HG03565 (cell line): ENCODE data around the gene MTMR3.
"Not testable (repeated sequence)": the region's sequence is repeated elsewhere in the genome, so short reads cannot be mapped to it uniquely, and the experiment has no call there.

Experiments used
- ATAC-seq: cut with Tn5 transposase; IDR thresholded peaks from one replicate; pipeline ENCODE4 v1.9.1; 2021; ENCODE audit warnings: mild to moderate bottlenecking, moderate library complexity; ENCODE audit not compliant: unreplicated experiment

MTMR3 gene

DNA sequence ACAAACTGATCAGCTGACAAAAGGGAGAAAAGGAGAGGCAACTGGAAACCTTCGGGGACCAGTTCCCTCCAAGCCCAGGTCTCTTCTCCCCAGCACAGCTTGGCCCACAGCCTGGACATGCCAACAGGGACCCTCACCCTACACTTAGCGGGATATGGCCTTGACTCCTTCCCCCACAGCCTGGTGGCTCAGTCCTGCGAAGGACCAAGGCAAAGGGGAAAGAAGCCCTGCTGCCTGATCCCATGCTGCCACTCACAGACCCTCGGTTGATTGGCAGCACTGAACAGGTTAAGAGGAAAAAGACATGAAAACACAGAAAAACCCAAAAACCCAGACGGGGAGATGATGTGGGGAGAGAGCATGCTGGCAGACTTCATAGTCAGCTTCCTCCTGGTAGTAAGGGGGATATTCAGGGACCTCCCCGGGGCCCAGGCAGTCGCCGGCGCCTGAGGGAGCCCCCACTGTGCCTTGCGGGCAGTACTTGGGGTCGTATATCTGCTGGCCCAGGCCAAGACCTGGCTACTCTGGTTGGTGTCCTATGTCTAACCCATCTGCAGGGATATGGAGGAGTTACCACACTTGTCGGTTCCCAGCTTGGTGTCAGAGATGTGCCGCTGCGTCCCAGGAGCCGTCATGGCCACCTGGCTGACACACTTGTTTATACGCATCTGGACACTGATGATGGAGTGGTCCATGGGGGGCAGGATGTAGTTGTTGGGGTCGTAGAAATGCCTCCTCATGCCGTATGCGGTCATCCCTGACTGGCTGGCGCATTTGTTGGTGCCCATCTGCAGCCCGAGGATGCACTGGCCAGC lies 163.1 kb downstream of the MTMR3 start:
- ATAC-seq = no peak

DNA sequence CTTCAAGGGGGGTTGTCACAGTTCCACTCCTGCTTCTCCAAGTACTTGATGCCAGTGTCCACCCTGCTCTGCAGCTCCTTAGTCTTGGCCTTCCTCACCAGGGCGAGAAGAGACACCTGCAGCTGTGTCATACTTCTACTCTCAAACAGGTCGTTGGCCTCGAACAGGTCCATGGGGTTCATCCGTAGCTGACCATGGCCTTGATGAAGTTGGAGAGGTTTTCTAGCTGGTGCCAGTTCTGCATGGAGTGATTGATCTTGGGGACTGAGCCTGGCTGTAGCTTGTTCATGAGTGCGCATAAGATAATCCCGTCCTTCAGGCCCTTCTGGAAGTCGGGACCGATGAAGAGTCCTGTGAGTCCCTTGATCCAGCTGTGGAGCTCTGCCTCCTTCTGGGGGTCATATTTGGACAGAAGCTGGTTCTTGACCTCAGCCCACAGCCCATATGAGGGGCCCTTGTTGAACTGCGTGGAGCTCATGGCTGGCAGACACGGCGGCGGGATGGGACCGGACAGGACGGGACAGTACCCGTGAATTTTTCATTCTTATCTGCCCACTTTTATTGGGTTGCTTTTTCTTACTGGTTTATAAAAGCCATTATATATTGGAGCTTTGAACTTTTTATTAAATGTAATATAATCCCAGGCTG lies 163.9 kb downstream of the MTMR3 start:
- no peak for ATAC-seq

DNA sequence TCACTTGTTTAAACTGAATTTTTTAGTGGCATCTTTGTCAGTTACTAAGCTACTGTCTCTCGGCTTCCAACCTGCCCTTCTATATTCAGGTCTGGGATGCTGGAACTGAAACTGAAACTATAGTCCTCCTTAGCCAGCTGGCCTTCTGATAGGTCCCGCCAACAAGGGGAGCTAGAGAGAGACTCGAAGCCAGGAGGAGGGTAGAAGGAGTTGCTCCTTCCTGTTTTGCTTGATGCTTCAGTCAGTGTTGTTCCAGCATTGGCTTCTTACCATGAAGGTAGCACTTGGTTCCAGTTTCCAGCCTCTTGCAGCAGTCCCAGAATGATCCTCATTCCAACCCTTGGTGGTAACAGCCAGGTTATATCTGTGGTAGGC lies 164.4 kb downstream of the MTMR3 start:
- no peak for ATAC-seq

DNA sequence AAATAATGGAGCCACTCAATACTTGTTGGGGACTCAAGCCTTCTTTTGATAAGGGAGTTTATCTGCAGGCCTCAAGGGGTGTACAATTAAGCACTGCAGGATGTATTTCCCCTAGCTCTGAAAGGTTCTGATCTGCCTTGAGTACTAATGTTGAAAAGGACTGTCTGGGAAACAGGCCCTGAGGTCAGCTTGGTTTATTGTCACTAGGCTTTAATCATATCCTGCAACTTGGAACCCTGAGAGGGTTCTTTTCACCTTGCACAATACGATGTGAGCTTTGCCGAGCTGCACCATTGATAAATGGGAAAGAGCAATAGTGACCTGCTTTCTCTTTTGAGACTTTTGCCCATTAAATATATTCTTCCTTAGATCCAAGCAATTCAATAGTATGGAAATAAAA lies 165.7 kb downstream of the MTMR3 start:
- ATAC-seq = no peak

DNA sequence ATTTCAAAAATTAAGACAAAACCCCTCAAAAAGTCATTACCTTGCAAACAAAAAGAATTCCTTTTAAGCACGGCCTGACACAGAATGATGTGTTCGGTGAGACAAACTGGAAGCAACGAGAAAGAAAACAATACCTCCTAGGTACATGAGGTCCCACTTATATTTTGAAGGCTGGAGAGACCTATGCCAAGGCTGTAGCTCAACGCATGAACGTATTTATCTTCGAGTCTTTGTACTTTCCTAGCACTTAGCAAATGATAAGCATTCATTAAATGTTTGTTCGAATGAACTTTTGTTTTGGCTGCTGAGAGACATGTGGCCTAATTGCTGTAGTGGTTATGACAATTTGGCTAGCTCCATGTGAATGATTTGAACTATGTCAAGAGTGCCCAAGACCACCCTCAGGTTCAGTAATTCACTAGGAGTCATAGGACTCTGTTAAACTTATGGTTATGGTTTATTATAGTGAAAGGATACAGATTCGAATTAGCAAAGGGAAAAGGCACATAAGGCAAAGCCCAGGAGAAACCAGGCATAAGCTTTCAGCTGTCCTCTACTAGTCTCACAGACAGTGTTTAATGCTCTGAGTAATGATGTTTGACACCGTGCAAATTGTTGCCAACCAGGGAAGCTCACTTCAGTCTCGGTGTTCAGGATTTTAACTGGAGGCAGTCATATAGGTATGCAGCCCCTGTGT lies 171.2 kb downstream of the MTMR3 start:
- ATAC-seq = no peak

DNA sequence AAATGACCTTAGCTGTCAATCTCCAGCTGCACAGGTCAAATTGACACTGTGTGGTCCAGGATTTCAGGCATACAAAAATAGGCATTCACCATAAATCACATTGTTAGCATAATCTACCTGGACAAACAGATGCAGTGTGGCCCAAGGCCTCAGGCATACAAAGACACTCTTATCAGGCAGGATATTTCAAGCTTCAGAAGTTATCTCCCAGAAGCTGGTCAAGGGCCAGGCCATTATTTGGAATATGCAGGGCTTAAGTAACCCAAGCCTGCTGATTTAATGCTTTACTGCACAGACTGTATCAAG lies 171.7 kb downstream of the MTMR3 start:
- ATAC-seq = no peak

DNA sequence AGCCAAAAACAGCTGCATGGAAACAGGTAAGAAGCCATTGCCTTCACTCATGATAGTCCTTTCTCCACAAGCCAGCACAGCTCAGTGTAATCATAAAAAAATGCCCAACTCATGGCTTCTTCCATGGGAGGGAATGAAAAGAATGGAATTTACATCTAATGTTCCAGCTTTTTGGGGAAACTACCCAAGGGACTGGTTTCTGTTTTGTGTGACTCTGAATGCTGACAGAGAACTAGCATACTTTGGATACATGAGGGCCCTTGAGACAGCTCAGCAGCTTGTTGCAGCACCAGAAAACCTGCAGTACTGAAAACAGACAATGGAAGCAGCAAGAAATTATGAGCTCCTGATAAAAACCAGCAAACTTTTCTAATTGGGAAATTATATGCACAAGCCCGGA lies 173.0 kb downstream of the MTMR3 start:
- ATAC-seq = no peak

DNA sequence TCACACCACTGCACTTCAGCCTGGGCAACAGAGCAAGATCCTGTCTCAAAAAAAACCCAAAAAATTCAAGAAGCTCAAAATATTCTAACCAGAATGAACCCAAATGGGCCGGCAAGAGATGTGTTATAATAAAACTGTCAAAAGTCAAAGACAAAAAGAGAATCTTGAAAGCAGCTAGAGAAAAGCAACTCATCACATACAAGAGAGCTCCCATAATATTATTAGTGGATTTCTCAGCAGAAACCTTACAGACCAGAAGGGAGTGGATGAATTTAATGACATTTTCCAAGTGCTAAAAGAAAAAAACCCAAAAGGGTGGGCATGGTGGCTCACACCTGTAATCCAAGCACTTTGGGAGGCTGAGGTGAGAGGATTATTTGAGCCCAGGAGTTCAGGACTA lies 174.4 kb downstream of the MTMR3 start:
- ATAC-seq = no peak

DNA sequence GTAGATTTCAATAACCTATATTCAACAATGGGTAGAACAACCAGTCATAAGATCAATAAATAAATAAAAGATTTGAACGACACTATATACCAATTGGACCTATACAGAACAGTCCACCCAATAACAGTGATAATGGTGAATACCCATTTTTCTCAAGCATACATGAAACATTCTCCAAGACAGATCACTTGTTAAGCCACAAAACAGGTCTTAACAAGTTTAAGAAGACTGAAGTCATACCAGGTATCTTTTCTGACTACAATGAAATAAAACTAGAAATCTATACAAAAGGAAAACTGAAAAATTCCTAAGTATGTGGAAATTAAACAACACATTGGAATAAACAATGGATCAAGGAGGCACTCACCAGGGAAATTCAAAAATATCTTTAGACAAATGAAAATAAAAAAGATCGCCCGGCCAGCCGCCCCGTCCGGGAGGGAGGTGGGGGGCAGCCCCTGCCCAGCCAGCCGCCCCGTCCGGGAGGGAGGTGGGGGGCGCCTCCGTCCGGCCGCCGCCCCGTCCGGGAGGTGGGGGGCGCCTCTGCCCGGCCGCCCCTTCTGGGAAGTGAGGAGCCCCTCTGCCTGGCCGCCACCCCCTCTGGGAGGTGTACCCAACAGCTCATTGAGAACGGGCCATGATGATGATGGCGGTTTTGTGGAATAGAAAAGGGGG lies 176.5 kb downstream of the MTMR3 start:
- ATAC-seq = not testable (repeated sequence)

DNA sequence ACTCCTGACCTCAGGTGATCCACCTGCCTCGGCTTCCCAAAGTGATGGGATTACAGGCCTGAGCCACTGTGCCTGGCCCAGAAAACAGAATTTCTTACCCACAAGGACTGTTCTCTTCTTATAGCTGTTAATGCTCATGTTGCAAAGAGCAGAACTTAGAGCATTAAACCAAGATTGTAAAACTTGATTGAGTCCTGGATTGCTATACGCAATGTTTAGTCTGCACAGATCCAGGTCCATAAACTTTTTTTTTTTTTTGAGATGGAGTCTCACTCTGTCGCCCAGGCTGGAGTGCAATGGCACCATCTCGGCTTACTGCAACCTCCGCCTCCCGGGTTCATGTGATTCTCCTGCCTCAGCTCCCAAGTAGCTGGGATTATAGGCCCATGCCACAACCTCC lies 178.1 kb downstream of the MTMR3 start:
- ATAC-seq = not testable (repeated sequence)

DNA sequence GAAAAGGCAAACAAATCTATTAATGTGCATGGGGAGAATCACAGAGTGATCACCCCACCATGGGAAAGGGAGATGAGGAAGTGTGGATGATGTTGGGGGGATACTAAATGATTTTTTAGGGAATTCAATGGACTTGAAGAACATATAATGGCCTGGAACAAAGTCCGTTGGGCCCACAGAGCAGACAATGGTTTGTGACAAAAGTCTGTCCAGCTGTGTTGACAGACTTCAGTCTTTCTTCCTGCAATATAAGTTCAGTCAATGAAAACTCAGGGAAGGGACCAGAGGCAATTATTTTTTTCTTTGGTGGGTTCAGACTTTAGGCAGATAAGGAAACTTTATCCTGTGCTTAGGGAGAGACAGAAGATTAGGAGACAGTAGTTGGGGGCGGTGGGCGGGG lies 179.3 kb downstream of the MTMR3 start:
- ATAC-seq = no peak

DNA sequence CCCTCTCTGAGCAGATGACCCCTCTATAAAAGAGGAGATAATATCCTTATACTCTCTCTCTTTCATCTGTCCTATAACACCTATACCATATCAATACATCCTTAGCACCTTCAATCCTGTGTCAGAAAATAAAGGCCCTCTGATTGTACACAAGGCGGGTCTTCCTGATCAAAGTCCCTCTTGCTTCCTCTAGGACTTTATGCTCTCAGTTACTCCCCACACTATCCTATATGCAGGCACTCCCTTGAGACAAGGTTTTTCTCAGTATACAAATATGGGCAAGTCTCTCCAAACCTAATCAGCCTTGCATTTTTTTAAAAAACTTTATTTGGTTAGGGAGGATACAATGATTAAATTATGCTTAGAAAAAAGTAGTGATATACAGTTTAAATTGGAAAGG lies 180.0 kb downstream of the MTMR3 start:
- ATAC-seq = no peak

DNA sequence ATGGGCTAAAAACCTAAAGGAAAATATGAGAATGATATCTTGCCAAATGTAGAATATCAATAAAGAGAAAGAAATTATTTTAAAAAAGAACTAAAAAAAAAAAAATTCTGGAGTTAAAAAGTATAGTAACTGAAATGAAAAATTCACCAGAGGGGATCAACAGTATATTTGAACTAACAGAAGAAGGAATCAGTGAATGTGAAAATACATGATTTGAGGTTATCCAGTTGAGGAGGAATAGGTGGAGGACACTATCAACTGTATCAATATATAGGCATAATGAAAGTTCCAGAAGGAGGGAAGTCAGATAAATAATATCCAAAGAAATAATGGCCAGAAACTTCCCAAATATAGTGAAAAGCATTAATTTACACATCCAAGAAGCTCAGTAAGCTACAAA lies 181.2 kb downstream of the MTMR3 start:
- no peak for ATAC-seq

DNA sequence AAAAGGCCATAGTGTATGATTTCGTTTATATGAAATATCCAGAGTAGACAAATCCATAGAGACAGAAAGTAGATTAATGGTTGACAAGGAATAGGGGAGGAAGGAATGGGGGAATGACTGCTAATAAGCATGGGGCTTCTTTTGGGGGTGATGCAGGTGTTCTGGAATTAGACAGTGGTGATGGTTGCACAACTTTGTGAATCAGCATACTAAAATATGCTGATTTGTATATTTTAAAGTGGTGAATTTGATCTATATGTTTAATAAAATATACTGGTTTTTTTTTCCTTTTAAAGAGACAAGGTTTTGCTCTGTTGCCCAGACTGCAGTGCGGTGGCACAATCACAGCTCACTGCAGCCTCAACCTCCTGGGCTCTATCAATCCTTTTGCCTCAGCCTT lies 190.8 kb downstream of the MTMR3 start:
- no peak for ATAC-seq

DNA sequence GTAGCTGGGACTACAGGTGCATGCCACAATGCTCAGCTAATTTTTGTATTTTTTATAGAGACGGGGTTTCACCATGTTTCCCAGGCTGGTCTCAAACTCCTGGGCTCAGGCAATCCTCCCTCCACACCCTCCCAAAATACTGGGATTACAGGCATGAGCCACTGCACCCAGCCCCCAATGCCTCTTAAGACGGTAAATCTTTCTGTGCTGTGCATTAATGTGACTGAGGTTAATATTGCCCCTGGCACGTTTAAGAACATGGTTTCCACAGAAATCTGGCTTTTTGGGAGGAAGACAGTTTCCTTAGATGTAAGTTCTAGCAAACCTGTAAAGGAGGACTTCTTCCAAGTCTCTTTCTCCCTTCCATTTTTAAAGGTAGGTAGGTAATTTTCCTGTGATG lies 191.2 kb downstream of the MTMR3 start:
- ATAC-seq = no peak

DNA sequence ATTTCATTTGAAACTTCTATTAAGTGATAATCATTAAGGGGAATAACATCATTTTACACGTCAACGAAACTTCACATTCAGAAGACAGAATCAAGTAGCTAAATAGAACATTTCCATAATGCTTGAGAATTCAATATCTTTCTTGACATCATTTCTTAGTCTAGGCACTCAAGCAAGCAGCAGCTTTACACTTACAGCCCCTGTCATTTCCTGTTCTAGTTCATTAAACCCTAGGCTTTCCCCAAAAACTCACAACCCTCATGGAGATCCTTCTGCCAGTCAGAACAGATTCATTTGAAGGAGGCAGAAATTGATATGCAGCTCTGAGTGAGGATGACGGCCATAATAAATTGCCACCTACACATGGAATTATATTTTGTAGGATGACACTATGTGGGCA lies 192.0 kb downstream of the MTMR3 start:
- no peak for ATAC-seq

DNA sequence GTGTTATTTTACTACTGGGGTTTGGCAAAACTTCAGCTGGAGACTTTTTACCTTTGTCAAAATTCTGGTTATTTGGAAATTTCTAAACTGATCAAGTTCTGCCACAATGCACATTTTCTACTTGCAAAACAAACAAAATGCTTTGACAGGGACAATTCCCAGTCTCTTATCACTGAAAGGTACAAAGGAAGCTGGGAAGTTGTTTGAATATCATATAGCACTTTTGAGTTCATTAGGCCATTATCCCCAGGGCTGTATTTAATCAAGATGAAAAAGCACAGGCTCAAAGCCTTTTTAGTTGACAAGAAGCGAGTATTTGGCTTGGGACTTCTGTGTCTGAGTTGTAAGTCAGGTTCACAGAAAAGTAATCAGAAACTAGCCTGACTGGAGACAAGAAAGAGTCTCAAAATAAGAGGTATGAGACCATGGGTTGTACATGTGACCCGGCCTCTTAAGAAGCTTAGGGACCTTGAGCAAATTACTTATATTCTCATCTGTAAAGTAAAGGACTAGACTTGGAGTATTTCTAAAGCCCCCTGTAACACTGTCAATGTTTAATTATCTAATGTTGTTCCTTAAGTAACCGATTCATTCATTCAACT lies 194.4 kb downstream of the MTMR3 start:
- no peak for ATAC-seq

DNA sequence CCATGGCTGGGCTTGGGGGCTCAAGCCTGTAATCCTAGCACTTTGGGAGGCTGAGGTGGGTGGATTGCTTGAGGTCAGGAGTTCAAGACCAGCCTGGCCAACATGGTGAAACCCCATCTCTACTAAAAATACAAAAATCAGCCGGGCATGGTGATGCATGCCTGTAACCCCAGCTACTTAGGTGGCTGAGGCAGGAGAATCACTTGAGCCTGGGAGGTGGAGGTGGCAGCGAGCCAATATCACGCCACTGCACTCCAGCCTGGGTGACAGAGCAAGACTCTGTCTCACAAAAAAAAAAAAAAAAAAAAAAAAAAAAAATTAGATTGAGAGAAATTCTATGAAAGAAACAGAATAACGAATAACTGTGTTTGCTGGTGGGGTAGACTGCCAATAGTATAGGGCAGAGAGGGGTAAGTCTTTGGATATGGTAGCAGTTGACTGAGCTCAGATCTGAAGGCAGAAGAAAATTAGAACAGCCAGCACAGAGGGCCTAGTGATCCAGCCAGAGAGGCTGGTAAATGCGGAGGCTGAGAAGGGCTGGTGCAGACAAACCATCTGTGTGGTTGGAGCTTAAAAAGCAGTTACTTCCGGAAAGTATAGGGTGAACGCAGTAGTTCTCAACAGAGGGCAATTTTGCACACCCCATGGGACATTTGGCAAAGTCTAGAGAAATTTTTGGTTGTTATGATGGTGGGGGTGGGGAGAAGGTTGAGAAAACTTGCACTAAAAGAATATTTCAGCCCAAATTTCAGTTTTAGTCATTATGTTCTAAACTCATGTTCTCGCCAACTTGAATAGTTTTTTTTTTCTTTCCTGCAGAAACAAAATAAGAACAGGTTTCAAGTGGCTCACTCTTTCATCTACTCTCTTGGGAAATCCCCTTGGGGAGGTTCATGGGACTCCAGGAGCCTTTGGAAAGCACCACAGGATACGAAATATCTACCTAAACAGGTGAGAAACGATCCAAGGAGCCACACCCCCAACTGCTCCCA lies 195.6 kb downstream of the MTMR3 start:
- no peak for ATAC-seq

DNA sequence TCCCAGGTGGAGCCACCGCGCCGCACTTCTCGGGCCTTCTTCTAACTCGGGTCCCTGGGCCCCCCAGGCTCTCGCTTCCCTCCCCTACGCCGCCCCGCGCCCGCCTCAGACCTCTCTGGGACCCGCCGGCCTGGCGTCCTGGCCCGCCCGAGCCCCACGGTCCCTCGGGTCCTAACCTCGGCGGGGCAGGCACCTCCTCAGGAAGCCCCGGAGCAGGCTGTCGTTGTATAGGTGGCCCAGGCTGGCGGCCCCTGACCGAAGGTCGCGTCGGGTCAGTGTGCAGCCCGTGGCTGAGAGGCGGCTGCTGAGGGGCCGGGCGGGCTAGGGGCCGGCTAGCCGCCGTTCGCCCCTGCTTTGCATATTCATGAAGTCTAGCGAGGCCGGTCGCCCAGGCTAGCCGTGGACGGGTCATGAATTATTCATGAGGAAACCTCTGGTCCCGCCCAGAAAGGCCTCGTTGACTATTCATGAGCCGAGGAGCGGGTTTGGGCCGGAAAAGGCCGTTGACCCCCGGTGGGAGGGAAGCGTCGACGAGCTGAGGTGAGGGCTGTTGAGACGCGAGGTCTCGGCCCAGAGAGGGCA lies 197.1 kb downstream of the MTMR3 start, which contains the start of gene HORMAD2:
Gene HORMAD2 (plus strand): TSS at position 513 of the 582 bp plus-strand sequence. CDS start 13,489 bp downstream, outside the sequence.
- ATAC-seq = no peak
